HG03457 (cell line): ENCODE measurements around the gene BLNK.

Experiments
- ATAC-seq: cut with Tn5 transposase; IDR thresholded peaks from one replicate; pipeline ENCODE4 v1.9.1; 2021; ENCODE audit warnings: moderate number of reproducible peaks; ENCODE audit not compliant: unreplicated experiment

BLNK gene

DNA sequence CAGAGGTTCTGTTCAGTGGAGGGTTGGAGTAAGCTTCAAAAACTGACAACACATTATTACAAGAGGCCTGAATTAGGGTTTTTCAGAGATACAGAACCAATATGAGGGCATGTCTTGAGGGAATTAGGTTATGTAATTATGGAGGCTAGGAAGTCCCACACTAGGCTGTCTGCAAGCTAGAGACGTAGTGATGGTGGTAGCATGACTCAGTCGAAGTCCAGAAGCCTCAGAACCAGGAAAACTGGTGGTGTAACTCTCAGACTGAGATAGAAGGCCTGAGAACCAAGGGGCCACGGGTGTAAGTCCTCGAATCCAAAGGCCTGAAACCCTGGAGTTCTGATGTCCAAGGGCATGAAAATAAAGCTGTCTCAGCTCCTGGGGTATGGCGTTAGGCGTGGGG, 105.6 kb downstream of the BLNK start:
- ATAC-seq, result no peak

DNA sequence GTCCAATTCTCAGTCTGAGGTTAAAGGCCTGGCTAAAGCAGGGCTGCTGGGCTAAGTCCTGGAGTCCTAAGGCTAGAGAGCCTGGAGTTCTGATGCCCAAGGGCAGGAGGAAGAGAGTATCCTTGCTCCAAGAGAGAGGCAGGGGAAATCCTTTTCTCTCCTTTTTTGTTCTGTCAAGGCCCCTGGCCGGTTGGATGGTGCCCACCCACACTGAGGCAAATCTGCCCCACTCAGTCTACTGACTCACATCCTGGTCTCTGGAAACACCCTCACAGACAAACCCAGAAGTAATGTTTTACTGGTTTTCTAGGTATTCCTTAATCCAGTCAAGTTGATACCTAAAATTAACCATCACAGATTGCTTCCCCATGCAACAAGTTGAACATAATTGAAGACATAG, 118.3 kb downstream of the BLNK start:
- ATAC-seq, result no peak

DNA sequence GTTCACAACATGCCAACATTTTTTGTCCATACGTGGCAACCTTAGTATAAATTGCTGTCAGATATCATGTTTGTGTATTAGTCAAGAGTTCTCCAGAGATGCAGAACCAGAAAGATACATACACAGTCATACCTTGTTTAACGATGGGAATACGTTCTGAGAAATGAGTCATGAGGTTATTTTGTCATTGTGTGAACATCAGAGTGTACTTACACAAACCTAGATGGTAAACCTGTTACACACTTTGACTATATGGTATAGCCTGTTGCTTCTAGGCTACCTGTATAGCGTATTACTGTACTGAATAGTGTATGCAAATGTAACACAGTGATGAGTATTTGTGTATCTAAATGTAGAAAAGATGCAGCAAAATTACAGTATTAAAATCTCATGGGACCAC, 118.9 kb downstream of the BLNK start:
- no peak for ATAC-seq
